ENCODE measurements around the gene TENT5A. TPM values are rescaled to one million over a fixed set of nuclear protein-coding genes. Genes with fewer than 3 reads are reported as not detected.
"Not testable (repeated sequence)": the region's sequence is repeated elsewhere in the genome, so short reads cannot be mapped to it uniquely, and the experiment has no call there.

TENT5A gene
- total RNA-seq, 2 experiments from 2014 or later: 2.8 to 3.1 TPM

DNA sequence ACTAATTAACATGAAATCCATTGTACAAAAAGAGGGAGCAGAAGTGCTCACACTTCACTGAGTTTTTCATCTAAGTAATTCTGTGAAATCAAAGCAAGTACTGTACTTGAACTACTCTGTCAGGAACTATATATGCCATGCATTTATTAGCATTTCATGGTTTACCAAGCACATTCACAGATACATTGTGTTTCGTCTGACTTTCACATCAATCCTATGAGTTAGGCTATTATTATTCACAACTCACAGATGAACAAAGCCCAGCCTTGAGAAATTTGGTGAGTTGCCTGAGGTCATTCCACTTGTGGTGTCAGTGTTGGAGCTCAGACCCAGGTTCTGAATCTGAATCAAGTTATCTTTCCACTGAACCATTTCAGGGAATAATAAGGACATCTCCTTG lies 33.7 kb upstream of the TENT5A start:
- DNase-seq: no peak
- Mint-ChIP-seq H3K36me3 (no peaks in the 10 kb centered on the region), H3K4me3 (no peak overlapping the region)

DNA sequence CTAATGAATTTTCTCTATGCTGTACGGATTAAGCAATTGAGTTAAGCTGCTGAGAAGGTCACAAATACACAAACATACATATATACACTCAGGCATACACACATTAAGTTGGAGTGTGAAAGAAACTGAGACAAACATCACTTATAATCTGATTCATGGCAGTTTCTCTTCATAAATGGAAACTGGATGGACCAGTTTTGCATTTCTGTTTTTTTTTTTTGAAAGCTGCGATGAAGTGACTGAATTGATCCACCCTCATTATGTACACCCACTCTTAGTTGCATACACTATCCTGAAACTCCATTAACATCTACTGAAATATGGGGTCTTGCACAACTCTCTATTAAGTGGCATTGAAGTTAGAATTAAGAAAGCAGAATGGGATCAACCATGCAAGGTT lies 32.9 kb upstream of the TENT5A start:
- POLR2A ChIA-PET: no interaction called here
- Mint-ChIP-seq H3K4me1 (no peaks in the 10 kb centered on the region), H3K4me3 (no peak overlapping the region), H3K36me3 (no peaks in the 10 kb centered on the region), H3K9me3 (no peaks in the 10 kb centered on the region), H3K27ac (no peak overlapping the region), H3K27me3 (peaks cover 5% of the 10 kb centered on the region)
- DNase-seq: no peak
- ATAC-seq (ENCODE audit: low read depth): no peak

More for the DNA sequence above, 33.7 kb upstream of the TENT5A start:
- Mint-ChIP-seq H3K27ac (no peak overlapping the region), H3K27me3 (peaks cover 4% of the 10 kb centered on the region), H3K9me3 (no peaks in the 10 kb centered on the region), H3K4me1 (no peaks in the 10 kb centered on the region)
- no peak for ATAC-seq (ENCODE audit: low read depth)
- POLR2A ChIA-PET: no interaction called here

DNA sequence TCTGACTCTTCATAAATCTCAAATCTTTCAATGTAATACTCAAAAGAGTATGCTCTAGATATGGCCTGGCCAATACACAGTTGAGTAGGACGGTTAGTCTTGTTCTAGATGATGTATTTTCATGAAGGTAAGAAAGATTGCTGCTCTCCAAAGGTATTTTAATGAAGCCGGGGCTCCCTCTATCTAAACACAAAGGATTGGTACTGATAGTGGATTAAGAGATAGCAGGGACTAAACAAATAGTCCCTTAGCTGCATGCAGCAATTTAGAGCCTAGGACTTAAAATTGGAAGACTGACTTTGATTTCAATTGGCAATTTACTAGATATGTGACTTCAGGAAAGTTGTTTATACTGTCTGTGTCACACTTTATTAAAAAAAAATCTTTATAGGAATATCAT lies 31.4 kb upstream of the TENT5A start:
- DNase-seq (no peak), ATAC-seq (ENCODE audit: low read depth) (no peak)
- H3K36me3 Mint-ChIP-seq: no peaks in the 10 kb centered on the region
- H3K27me3 Mint-ChIP-seq: peaks cover 7% of the 10 kb centered on the region
- no peak overlapping the region for H3K4me3 Mint-ChIP-seq
- H3K9me3 Mint-ChIP-seq: no peaks in the 10 kb centered on the region
- POLR2A ChIA-PET: no interaction called here
- H3K4me1 Mint-ChIP-seq: no peaks in the 10 kb centered on the region
- H3K27ac Mint-ChIP-seq: no peak overlapping the region

DNA sequence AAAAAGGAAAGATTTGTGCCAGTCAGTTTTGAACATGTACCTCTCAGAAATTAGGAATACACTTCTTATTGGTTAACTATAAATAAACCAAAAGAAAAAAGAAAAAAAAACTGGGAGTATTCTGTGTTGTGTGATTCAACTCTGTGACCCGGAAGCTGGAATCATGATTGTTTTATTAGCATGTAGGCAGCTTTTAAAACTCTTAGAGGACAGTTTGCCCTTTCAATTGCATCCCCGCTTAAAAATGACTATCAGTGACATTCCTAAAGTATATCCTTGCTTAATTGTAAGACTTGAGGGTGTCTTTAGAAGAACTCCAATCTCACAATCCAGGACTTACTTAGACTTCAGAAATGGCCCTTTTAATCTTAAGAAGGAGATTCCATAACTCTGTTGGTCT lies 29.1 kb upstream of the TENT5A start:
- POLR2A ChIA-PET: no interaction called here
- no peak for ATAC-seq (ENCODE audit: low read depth)

DNA sequence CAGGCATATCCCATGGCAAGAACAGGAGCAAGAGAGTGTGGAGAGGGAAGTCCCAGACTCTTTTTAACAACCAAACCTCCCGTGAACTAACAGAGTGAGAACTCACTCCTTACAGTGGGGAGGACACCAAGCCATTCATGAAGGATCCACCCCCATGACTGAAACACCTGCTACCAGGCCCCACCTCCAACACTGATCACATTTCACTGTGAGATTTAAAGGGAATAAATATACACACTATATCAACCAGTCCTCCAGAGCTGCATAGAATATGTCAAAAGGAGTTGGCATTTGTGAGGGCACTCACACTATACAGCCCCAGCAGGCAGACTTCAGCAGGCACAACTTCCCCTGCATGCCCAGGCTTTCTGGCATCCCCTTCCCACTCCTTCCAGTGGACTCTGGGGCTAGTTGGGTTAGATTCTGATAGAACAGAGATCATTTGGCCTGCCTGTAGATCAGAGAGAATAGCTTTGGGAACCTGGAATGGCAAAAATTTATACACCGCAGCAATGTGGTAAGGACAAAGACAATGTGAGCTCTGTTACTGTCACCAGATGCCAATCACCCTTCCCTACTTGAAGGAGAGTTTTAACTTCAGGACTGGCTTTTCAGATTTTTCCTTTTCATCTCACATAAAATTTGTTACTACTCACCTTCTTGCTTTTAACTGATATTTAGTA lies 25.2 kb upstream of the TENT5A start:
- Mint-ChIP-seq H3K27ac (no peak overlapping the region), H3K27me3 (peaks cover 16% of the 10 kb centered on the region)
- ATAC-seq (ENCODE audit: low read depth): no peak

More for the DNA sequence above, 29.1 kb upstream of the TENT5A start:
- Mint-ChIP-seq H3K27ac (no peak overlapping the region), H3K36me3 (no peaks in the 10 kb centered on the region), H3K4me1 (no peaks in the 10 kb centered on the region), H3K4me3 (no peak overlapping the region), H3K27me3 (peaks cover 16% of the 10 kb centered on the region), H3K9me3 (no peaks in the 10 kb centered on the region)
- no peak for DNase-seq

DNA sequence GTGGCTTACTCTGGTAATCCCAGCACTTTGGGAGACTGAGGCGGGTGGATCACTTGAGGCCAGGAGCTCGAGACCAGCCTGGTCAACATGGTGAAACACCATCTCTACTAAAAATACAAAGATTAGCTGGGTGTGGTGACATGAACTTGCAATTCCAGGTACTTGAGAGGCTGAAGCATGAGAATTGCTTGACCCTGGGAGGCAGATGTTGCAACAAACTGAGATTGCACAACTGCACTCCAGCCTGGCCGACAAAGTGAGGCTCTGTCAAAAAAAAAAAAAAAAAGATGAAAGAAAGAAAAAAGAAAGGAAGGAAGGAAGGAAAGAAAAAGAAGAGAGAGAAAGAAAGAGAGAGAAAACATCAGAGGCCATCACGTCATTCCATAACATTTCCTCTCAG lies 23.7 kb upstream of the TENT5A start:
- H3K36me3 Mint-ChIP-seq; H3K27ac Mint-ChIP-seq; ATAC-seq (ENCODE audit: low read depth); DNase-seq; H3K4me1 Mint-ChIP-seq; H3K4me3 Mint-ChIP-seq; H3K9me3 Mint-ChIP-seq; POLR2A ChIA-PET: not testable (repeated sequence)
- H3K27me3 Mint-ChIP-seq: peaks cover 13% of the 10 kb centered on the region

More for the DNA sequence above, 25.2 kb upstream of the TENT5A start:
- POLR2A ChIA-PET: no interaction called here
- H3K36me3 Mint-ChIP-seq: no peaks in the 10 kb centered on the region
- H3K4me3 Mint-ChIP-seq: no peak overlapping the region
- no peaks in the 10 kb centered on the region for H3K9me3 Mint-ChIP-seq
- DNase-seq: no peak
- peaks cover 3% of the 10 kb centered on the region for H3K4me1 Mint-ChIP-seq

DNA sequence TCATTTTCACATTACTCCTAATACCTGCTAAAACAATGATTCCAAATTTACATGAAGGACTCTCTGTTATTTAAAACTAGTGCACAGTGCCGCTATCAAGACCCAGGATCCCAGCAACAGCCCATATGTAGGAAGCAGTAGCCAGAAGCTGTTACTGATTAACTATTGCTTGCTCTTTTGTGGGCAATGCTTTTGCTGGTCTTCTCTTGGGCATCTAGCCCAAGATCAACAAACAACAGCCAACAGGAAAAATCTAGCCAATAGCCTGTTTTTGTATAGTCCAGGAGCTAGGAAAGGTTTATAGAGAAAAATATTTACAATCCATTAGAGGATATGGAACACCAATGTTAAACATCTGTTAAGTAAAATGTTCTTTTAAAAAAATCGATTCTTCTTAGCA lies 22.1 kb upstream of the TENT5A start:
- Mint-ChIP-seq H3K9me3 (no peaks in the 10 kb centered on the region), H3K27me3 (peaks cover 9% of the 10 kb centered on the region), H3K4me3 (no peak overlapping the region), H3K4me1 (peaks cover 3% of the 10 kb centered on the region), H3K36me3 (no peaks in the 10 kb centered on the region), H3K27ac (no peak overlapping the region)
- ATAC-seq (ENCODE audit: low read depth) (no peak), DNase-seq (no peak)
- POLR2A ChIA-PET: no interaction called here

DNA sequence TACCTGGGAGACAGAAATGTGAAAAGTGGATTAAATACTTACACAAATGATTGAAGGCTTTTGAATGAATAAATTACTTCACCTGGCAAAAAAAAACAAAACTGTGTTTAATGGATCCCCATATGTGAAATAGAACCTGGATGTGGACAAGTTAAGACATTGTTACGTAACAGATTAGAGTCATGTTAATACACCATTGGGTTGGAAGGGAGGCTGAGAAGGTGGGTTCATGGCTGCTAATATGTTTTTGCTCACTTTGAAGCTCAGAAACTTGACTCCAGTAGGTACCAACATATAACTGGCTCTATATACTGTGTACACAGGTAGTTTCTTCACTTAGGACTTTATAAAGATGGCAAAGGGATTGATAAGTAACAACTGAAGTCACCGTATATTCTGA lies 21.4 kb upstream of the TENT5A start:
- Mint-ChIP-seq H3K36me3 (no peaks in the 10 kb centered on the region), H3K27me3 (peaks cover 9% of the 10 kb centered on the region), H3K9me3 (no peaks in the 10 kb centered on the region), H3K4me1 (peaks cover 3% of the 10 kb centered on the region), H3K27ac (no peak overlapping the region), H3K4me3 (no peak overlapping the region)
- POLR2A ChIA-PET: no interaction called here
- ATAC-seq (ENCODE audit: low read depth) (no peak), DNase-seq (no peak)

DNA sequence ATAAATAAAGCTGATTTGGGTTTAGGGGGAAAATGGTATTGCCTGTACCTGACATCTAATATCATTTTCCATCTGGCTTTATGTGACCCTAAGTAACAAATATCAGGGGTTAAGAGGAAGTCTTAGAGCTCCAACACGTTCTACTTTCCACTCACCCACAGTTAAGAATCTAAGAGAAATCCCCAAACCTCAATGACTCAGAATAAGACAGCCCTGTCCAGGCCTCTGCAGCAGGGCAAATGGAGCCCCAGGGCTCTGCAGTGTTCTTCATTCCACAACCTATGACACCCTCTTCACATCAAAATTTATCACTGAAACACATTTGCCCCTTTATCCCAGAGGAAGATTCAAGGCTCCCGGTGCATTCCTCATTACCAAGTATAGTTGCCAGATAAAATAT lies 20.3 kb upstream of the TENT5A start:
- Mint-ChIP-seq H3K27me3 (peaks cover 9% of the 10 kb centered on the region), H3K36me3 (no peaks in the 10 kb centered on the region), H3K4me1 (peaks cover 3% of the 10 kb centered on the region), H3K27ac (no peak overlapping the region), H3K9me3 (no peaks in the 10 kb centered on the region), H3K4me3 (no peak overlapping the region)
- ATAC-seq (ENCODE audit: low read depth) (no peak), DNase-seq (no peak)
- POLR2A ChIA-PET: no interaction called here

DNA sequence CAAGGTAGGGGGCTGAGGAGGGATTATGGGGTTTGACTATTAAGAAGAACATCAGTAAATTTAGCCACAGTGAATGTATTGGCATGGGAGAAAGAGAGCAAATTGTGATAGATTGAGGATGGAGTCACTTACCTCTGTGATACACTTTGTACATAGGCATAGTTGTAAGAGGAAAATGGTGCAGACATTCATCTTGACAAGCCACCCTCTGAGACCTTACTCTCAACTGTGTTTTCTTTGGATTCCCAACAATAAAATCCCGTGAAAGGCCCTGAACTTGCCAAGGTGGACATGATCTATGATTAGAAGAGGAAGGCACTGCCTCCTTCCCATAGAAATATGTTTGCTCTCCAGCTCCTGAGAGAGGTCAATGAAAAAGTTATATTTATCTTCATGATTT lies 18.6 kb upstream of the TENT5A start:
- Mint-ChIP-seq H3K27ac (no peak overlapping the region), H3K9me3 (no peaks in the 10 kb centered on the region), H3K4me1 (peaks cover 6% of the 10 kb centered on the region), H3K4me3 (no peak overlapping the region), H3K27me3 (peaks cover 15% of the 10 kb centered on the region), H3K36me3 (no peaks in the 10 kb centered on the region)
- DNase-seq: no peak
- POLR2A ChIA-PET: no interaction called here
- ATAC-seq (ENCODE audit: low read depth): no peak

DNA sequence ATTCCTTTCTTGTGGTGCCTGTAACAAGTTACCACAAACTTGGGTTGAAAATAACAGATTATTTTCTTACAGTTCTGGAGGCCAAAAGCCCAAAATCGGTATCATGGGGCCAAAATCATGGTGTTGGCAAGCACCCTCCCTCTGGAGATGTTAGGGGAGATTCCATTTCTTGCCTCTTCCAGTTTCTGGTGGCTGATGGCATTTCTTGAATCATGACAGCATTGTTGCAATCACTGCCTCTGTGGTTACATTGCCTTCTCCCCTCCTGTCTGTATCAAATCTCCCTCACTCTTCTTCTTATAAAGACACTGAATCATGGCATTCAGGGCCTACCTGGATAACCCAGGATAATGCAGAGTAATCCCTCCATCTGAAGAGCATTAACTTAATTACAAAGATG lies 17.9 kb upstream of the TENT5A start:
- ATAC-seq (ENCODE audit: low read depth) (no peak), DNase-seq (no peak)
- Mint-ChIP-seq H3K36me3 (no peaks in the 10 kb centered on the region), H3K27ac (no peak overlapping the region), H3K27me3 (peaks cover 18% of the 10 kb centered on the region), H3K9me3 (no peaks in the 10 kb centered on the region), H3K4me1 (peaks cover 6% of the 10 kb centered on the region), H3K4me3 (no peak overlapping the region)
- POLR2A ChIA-PET: no interaction called here

DNA sequence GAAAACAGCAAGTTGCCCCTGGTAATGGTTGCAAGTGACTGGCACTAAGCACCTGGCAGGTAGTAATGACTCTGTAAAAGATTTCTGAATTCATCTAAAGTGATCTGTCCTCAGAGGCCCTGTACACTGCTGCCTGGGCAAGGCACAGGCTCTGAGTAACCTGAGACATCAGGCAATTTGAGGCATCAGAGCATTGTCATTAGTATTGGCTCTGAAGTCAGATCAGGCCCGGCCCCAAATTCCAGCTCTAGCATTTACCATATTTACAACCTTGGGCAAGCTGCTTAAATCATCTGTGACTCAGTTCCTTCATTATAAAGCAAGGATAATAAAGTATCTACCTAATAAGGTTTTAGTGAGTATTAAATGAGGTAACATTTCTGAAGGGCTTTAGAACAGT lies 17.3 kb upstream of the TENT5A start:
- no peak for ATAC-seq (ENCODE audit: low read depth)
- Mint-ChIP-seq H3K36me3 (no peaks in the 10 kb centered on the region), H3K27ac (no peak overlapping the region), H3K9me3 (peaks cover 2% of the 10 kb centered on the region), H3K4me3 (no peak overlapping the region), H3K27me3 (peaks cover 21% of the 10 kb centered on the region), H3K4me1 (peaks cover 6% of the 10 kb centered on the region)
- POLR2A ChIA-PET: no interaction called here
- DNase-seq: no peak

DNA sequence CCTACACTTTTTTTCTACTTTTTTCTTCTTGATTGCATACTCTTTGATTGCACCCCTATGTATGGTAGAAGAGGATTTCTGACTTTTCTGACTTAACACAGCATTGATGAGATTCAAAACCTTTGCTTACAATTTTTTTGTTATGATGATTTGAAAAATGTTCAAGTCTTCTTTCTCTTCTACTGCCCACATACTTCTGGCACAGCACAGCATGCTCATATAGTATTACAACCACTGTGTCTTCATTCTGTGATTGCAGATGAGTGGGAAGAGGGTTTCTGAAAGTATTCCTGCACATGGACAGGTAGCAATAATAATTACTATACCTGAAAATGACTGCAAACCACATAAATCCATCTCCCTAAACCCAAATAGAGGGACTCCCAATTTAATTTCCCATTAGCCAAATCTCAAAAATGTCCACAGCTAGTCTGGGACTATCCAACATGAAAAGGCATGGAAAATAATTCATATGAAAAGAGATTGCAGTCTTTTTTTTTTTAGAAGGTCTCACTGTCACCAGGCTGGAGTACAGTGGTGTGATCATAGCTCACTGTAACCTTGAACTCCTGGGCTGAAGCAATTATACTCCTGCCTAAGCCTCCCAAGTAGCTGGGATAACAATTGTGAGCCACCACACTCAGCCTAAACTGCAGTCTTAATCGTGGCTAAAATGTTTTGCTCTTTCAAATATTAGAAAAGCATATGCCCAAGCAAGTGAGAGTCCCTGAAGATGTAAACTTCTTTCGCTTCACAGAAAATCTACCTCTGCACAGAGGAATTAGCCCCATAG lies 15.9 kb upstream of the TENT5A start:
- ATAC-seq (ENCODE audit: low read depth) (no peak), DNase-seq (no peak)
- Mint-ChIP-seq H3K27me3 (peaks cover 22% of the 10 kb centered on the region), H3K27ac (no peak overlapping the region), H3K4me3 (no peak overlapping the region), H3K9me3 (peaks cover 2% of the 10 kb centered on the region), H3K36me3 (no peaks in the 10 kb centered on the region), H3K4me1 (peaks cover 6% of the 10 kb centered on the region)
- POLR2A ChIA-PET: no interaction called here

DNA sequence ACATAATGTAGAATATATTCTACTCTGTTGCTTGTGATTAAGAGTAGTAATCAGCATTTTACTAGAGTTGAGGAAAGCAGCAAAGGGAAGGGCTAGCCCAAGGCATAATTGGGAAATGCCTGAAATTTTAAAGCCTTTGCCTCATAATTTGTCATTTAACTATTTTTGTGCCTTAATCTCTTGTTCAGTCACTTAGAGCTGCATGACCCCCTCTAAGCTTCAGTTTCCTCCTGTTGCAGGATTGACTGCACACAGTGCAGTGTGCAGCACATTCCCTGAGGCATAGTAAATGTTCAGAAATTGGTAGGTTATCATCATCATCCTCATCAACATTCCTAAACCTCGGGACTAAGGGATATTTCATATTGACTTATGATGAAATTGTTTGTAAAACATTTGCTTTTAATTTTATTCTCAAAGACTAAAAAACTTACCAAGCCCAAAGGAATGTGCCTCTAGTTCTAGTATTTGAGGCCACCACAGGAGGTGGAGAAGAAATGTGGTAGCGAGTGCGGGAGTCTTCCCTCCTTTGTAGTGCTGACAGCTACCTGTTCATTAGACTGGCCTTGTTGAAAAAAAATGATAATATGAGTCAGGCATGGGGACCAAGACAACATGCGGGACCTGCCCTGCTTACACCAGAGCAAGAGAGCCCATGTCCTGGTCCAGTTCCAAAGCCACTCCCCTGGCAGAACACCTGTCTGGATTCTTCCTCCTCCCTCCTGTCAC lies 14.8 kb upstream of the TENT5A start:
- DNase-seq (no peak), ATAC-seq (ENCODE audit: low read depth) (no peak)
- H3K9me3 Mint-ChIP-seq: peaks cover 2% of the 10 kb centered on the region
- no peak overlapping the region for H3K27ac Mint-ChIP-seq
- H3K27me3 Mint-ChIP-seq: peaks cover 22% of the 10 kb centered on the region
- POLR2A ChIA-PET: no interaction called here
- H3K4me3 Mint-ChIP-seq: no peak overlapping the region
- no peaks in the 10 kb centered on the region for H3K36me3 Mint-ChIP-seq
- peaks cover 3% of the 10 kb centered on the region for H3K4me1 Mint-ChIP-seq

Data from activated naive CD8-positive, alpha-beta T cell treated with anti-CD3 and anti-CD28 coated beads, Interleukin-2, amount 10 ng/mL, durations not matched to agents 7 days and 5 days (primary cell).